ENCODE results near the gene RGL3. TPM values are rescaled to one million over a fixed set of nuclear protein-coding genes. Genes with fewer than 3 reads are reported as not detected.
A peak's percentile ranks its signal among the peaks of the same experiment; 100 is the strongest.

Gene RGL3
- total and polyA plus RNA-seq, 2 of the 4 experiments (the other 2 are of a cell fraction) = 0.18 to 0.62 TPM

DNA sequence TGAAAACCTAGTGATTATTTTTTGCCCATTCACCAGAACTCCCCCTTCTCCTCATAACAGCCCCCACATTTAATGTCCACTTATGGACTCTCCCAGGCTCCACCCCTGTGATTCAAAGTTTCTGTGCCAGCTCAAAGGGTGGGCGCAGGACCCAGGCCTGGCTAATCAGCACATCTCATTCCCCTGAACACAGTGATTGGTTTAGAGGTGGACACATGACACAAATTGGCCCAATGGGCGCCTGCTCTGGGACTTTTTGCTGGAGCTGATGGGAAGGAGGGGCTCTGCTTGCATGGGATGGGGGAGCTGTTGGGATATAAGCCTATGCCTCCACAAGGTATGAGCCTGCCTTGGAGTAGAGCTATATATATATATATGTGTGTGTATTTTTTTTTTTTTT lies 28.8 kb downstream of the RGL3 start:
- H2BK120ac ChIP-seq (ENCODE audit: low read depth, low read length) = no peak overlapping the region
- H3K4me2 ChIP-seq (ENCODE audit: low read depth, low read length) = no peak overlapping the region
- H2AK5ac ChIP-seq (ENCODE audit: low read depth, low read length) = no peak overlapping the region
- no peak overlapping the region for H2AK9ac ChIP-seq (replicated peaks; ENCODE audit: low read depth, low read length, poor library complexity)
- BruUV-seq (replicated peaks) = no TSS peak
- no peak overlapping the region for H2BK20ac ChIP-seq (ENCODE audit: low read depth, low read length)
- no peak overlapping the region for H3K23ac ChIP-seq (ENCODE audit: low read depth, low read length)
- no peaks in the 10 kb centered on the region for H4K20me1 ChIP-seq (ENCODE audit: insufficient read depth, low read length)
- ChIA-PET POLR2A (ENCODE audit: unreplicated experiment) (no interaction called here), CTCF (interaction anchor here (0.6 kb wide), 2 partner anchors 15 to 124 kb away, joined by 3 to 4 read pairs; no protein-coding TSS in a partner anchor)
- H4K8ac ChIP-seq (ENCODE audit: low read depth in 2 of 2, low read length in 2 of 2) = no peak overlapping the region
- ATAC-seq (ENCODE audit: low read depth) (no peak), DNase-seq (no peak)
- H3K27ac ChIP-seq (ENCODE audit: insufficient read depth, low read length) = no peak overlapping the region
- no peaks in the 10 kb centered on the region for H3K36me3 ChIP-seq (ENCODE audit: control insufficient read depth, insufficient read depth, low read length)
- H2AFZ ChIP-seq (replicated peaks; ENCODE audit: low read length, poor library complexity) = no peak overlapping the region
- H3K4me1 ChIP-seq (ENCODE audit: control insufficient read depth, insufficient read depth, low read length) = no peaks in the 10 kb centered on the region
- no peak overlapping the region for H3K9ac ChIP-seq (ENCODE audit: low read depth, low read length)
- H3K18ac ChIP-seq (ENCODE audit: low read depth, low read length) = no peak overlapping the region
- no peak overlapping the region for H2BK15ac ChIP-seq (ENCODE audit: low read depth, low read length)
- no peak overlapping the region for H4K91ac ChIP-seq (ENCODE audit: insufficient read depth, low read depth, low read length)
- peaks cover 3% of the 10 kb centered on the region; the same call in 1 of the 2 replicates for H3K9me1 ChIP-seq (ENCODE audit: insufficient read depth, low read length)
- no peak overlapping the region for H3K4me3 ChIP-seq (ENCODE audit: insufficient read depth, low read depth, low read length)
- no peak overlapping the region for H4K5ac ChIP-seq (ENCODE audit: low read depth, low read length)
- TF ChIP-seq, protein P1, sequence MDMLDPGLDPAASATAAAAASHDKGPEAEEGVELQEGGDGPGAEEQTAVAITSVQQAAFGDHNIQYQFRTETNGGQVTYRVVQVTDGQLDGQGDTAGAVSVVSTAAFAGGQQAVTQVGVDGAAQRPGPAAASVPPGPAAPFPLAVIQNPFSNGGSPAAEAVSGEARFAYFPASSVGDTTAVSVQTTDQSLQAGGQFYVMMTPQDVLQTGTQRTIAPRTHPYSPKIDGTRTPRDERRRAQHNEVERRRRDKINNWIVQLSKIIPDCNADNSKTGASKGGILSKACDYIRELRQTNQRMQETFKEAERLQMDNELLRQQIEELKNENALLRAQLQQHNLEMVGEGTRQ (IDR thresholded peaks at IDR 0.05; ENCODE audit: low read depth, low read length) = peak; percentile 7; the same call in 1 of the 2 replicates
- TF ChIP-seq RFX5 (IDR thresholded peaks at IDR 0.05; ENCODE audit: low read depth, low read length) (no peak), BHLHE40 (IDR thresholded peaks at IDR 0.05; ENCODE audit: low read depth, low read length) (no peak)
- H3K79me1 ChIP-seq (ENCODE audit: low read depth in 1 of 2, low read length in 2 of 2) = no peaks in the 10 kb centered on the region
- H3K56ac ChIP-seq (ENCODE audit: extremely low read depth, insufficient read depth, low read length) = no peak overlapping the region
- no peaks in the 10 kb centered on the region for H3K27me3 ChIP-seq (ENCODE audit: control insufficient read depth, insufficient read depth, low read length)
- H3K9me3 ChIP-seq (ENCODE audit: control insufficient read depth, insufficient read depth, low read length) = peaks cover 8% of the 10 kb centered on the region
- dilution Hi-C loops (cut with HindIII; ENCODE audit: low sequenced_read_pairs, unreplicated experiment) = no loop called here
- H3K4ac ChIP-seq (ENCODE audit: low read depth, low read length) = no peak overlapping the region
- in situ Hi-C loops (cut with MboI; ENCODE audit: low sequenced_read_pairs) = no loop called here
- intact Hi-C loops (cut with micrococcal nuclease) = no loop called here
- no CpG with 5 or more reads among the region's 2 CpGs for WGBS, 2 experiments (ENCODE audit: extremely low coverage in 2 of 2, insufficient read length in 1 of 2)
- no peak overlapping the region for H3K14ac ChIP-seq (replicated peaks; ENCODE audit: low read depth, low read length)
- no peak overlapping the region for H2BK5ac ChIP-seq (ENCODE audit: low read depth, low read length, poor library complexity, severe bottlenecking)

Data from IMR-90 (cell line).